Measurements from ENCODE around the gene INHBE. TPM values are rescaled to one million over a fixed set of nuclear protein-coding genes. Genes with fewer than 3 reads are reported as not detected.

INHBE gene
- total RNA-seq, 8 experiments from 2014 or later: 0.41 to 19.9 (median 2.6) TPM

DNA sequence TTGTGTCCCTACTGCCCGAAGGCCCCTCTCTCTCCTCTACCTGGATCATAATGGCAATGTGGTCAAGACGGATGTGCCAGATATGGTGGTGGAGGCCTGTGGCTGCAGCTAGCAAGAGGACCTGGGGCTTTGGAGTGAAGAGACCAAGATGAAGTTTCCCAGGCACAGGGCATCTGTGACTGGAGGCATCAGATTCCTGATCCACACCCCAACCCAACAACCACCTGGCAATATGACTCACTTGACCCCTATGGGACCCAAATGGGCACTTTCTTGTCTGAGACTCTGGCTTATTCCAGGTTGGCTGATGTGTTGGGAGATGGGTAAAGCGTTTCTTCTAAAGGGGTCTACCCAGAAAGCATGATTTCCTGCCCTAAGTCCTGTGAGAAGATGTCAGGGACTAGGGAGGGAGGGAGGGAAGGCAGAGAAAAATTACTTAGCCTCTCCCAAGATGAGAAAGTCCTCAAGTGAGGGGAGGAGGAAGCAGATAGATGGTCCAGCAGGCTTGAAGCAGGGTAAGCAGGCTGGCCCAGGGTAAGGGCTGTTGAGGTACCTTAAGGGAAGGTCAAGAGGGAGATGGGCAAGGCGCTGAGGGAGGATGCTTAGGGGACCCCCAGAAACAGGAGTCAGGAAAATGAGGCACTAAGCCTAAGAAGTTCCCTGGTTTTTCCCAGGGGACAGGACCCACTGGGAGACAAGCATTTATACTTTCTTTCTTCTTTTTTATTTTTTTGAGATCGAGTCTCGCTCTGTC, 1.8 kb downstream of the INHBE start:
- in situ Hi-C loops (cut with MboI; ENCODE audit: low pct_unique_long_range_greater_than_20kb in 2 of 9, low sequenced_read_pairs in 9 of 9, unreplicated experiment in 9 of 9): loop anchor here in 2 of 9 experiments (10.0 to 25.0 kb wide), 2 partner anchors 142 to 220 kb away; partner anchors contain the start of gene SHMT2 (in 1 of the 2)
- peak overlapping the region; percentile 45 to 68 for H3K27ac ChIP-seq
- ATAC-seq (replicated peaks in 6 of 8): no peak

DNA sequence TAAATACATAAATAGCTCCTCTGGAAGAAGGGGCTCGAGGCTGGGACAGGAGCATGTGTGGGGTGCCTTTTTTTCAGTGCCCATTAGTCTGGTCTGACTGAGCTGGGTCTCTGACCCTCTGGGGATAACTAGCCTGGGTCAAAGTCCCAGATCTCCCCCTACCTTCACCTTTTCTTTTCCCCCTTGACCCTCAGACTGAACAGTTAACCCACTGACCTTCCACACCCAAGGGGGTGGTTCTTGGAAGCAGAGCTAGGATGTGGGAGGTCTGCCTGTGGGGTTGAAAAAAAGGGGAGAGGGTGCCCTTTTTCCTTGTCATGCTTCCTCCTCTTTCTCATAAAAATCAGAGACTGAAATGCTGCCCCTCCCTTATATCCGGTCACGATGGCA, 3.6 kb downstream of the INHBE start:
- no peak for ATAC-seq (replicated peaks in 6 of 8)
- Histone ChIP-seq H3K4me1 (replicated peaks in 1 of 2) (peaks cover 44 to 56% of the 10 kb centered on the region in 2 donors), H3K27ac (peak overlapping the region; percentile 45 to 68), H3K4me3 (peak overlapping the region; percentile 45 to 59 (median 51))
- 0 to 100% (median 31%) methylated on average over 1 to 3 of the region's 3 CpGs; no CpG with 5 or more reads in 3 of the 10 experiments for WGBS, 10 experiments
- in situ Hi-C loops (cut with MboI; ENCODE audit: low pct_unique_long_range_greater_than_20kb in 2 of 9, low sequenced_read_pairs in 9 of 9, unreplicated experiment in 9 of 9): loop anchor here in 2 of 9 experiments (10.0 to 25.0 kb wide), 2 partner anchors 144 to 221 kb away; partner anchors contain the start of gene SHMT2 (in 1 of the 2)

More for the DNA sequence above, 1.8 kb downstream of the INHBE start:
- peak overlapping the region in 2 of 5 donors; percentile 51 to 56 for H3K4me3 ChIP-seq
- H3K4me1 ChIP-seq (replicated peaks in 1 of 2): peaks cover 55 to 62% of the 10 kb centered on the region in 2 donors
- WGBS, 10 experiments: 80 to 100% (median 100%) methylated on average over 1 to 2 of the region's 6 CpGs; no CpG with 5 or more reads in 5 of the 10 experiments

DNA sequence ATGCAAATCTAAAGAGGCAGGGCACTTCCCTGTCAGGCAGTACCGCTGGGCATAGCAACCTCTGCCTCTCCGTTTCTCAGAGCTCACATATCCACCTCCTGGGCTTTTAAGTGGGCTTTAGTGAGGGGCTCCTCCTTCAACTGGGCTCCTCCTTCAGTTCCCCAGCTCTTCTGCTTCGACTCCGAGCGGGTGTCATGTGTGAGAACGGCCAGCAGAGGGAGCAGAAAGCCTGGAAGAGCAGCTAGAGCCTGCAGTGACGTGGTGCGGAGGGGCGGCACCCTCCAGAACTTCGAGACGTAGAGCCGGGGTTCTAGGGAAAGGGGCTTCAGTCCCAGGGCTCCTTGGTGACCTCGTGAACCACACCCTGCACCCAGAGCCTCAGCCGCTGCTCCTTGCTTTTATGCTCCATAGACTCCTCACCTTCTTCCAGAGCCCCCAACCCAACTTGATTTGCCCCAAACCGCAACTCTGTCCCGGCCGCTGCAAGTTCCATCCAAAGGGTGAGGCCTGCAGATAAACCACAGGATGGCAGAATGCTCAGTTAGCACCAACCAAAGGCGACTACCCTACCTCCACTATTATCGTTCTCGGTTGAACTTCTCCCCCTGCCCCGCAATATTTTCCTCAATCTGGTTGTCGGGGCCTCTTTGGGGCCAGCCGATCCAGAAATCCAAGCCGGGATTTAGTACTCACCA, 4.1 kb downstream of the INHBE start:
- H3K4me3 ChIP-seq: peak overlapping the region; percentile 45 to 59 (median 51)
- peak overlapping the region; percentile 45 to 68 for H3K27ac ChIP-seq
- H3K4me1 ChIP-seq (replicated peaks in 1 of 2): peaks cover 42 to 55% of the 10 kb centered on the region in 2 donors
- ATAC-seq (replicated peaks in 6 of 8): peak; percentile 41 to 78 (median 58)
- in situ Hi-C loops (cut with MboI; ENCODE audit: low pct_unique_long_range_greater_than_20kb in 2 of 9, low sequenced_read_pairs in 9 of 9, unreplicated experiment in 9 of 9): loop anchor here in 2 of 9 experiments (10.0 to 25.0 kb wide), 2 partner anchors 144 to 222 kb away; partner anchors contain the start of gene SHMT2 (in 1 of the 2)
- 0% methylated on average over 1 to 12 of the region's 24 CpGs; no CpG with 5 or more reads in 3 of the 10 experiments for WGBS, 10 experiments

DNA sequence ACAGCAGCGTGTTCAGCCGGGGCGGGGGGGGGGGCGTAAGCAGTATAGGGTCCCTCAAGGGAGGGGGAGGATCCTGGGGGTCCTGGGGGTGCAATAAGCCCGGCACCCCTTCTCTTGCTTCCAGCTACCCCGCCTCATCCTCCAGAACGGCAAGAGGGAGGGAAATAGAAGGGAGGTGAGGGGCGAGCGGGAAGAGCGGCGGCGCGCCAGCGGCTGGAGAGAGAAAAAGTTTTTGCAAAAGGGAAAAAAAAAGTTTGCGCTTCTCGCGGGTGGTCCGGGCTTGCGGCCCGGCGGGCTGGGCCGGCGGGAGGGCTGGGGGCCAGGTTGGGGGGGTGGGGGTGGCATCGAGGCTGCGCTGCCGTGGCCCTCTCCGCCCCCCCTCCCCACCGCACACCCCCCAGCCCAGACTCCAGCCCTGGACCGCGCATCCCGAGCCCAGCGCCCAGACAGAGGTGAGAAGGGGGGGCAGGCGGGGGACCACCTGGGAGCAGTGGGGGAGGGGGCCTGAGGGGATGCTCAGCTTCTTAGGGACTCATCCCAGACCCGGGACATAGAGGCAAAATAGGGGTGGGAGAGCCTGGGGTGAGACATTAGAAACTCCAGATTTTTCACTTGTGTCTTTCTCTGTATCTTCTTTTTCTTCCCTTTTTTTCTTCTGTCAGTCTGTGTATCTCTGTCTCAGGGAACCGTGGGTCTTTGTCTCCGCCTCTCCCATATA, 4.8 kb downstream of the INHBE start, which contains the start of gene GLI1:
Gene GLI1 (plus strand): TSS at position 36 of the 718 bp plus-strand sequence. CDS start 3,907 bp downstream, outside the sequence.
- peak within 1 kb of the TSS; percentile 45 to 71 for H3K27ac ChIP-seq
- WGBS, 10 experiments: 0% methylated on average over 2 to 3 of the region's 36 CpGs; no CpG with 5 or more reads in 8 of the 10 experiments
- H3K4me1 ChIP-seq (replicated peaks in 1 of 2): peaks cover 35 to 48% of the 10 kb centered on the region in 2 donors
- peak within 1 kb of the TSS; percentile 45 to 59 (median 51) for H3K4me3 ChIP-seq
- in situ Hi-C loops (cut with MboI; ENCODE audit: low pct_unique_long_range_greater_than_20kb in 2 of 9, low sequenced_read_pairs in 9 of 9, unreplicated experiment in 9 of 9): loop anchor here in 2 of 9 experiments (10.0 to 25.0 kb wide), 2 partner anchors 145 to 223 kb away; partner anchors contain the start of gene SHMT2 (in 1 of the 2)
- ATAC-seq (replicated peaks in 6 of 8): peak in 3 of 8 experiments; percentile 9 to 13 (median 11)

DNA sequence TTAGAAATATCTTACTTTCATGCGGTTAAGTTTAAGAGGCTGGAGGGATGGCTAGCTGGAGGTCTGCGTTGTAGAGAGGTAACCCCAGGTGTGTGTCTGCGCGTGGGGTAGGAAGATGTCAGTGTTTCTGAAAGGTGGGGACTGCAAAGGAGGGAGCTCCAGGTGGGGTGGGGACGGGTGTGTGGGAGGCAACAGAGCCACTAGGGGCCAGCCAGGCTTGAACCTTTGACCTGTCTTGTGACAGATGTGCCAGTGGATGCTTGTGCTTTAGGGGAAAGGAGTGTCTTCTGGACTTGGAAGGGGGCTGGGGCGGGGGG, 5.3 kb downstream of the INHBE start:
- in situ Hi-C loops (cut with MboI; ENCODE audit: low pct_unique_long_range_greater_than_20kb in 2 of 9, low sequenced_read_pairs in 9 of 9, unreplicated experiment in 9 of 9): loop anchor here in 1 of 9 experiments (25.0 kb wide), 1 partner anchor 223 kb away; the partner anchor contains the start of gene SHMT2

DNA sequence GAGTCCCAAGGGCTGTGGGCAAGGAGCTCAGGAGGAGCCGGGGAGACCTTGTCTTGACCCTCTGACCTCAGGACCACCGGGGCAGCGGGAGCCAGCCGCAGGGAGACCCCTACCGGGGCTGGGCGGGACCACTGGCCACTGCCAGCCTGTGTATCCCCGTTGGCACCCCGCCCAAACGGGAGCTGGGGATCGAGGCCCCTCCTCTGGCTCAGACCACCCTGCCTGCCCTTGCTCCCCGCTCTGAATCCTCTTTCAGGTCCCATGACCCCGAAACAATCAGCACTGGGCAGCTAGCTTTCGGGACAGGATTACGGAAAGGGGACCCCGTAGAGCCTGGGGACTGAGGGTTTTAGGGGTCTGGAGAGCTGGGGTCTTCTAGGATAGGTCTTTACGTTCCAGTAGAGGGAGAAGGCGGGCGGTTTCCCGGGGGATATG, 5.8 kb downstream of the INHBE start:
- Histone ChIP-seq H3K4me1 (replicated peaks in 1 of 2) (peaks cover 25 to 38% of the 10 kb centered on the region in 2 donors), H3K4me3 (peak overlapping the region; percentile 32 to 59 (median 51)), H3K27ac (peak overlapping the region in 1 of 2 donors; percentile 71)
- in situ Hi-C loops (cut with MboI; ENCODE audit: low pct_unique_long_range_greater_than_20kb in 2 of 9, low sequenced_read_pairs in 9 of 9, unreplicated experiment in 9 of 9): loop anchor here in 1 of 9 experiments (25.0 kb wide), 1 partner anchor 224 kb away; the partner anchor contains the start of gene SHMT2
- 0 to 15% (median 2%) methylated on average over 1 to 5 of the region's 19 CpGs; no CpG with 5 or more reads in 6 of the 10 experiments for WGBS, 10 experiments
- ATAC-seq (replicated peaks in 6 of 8): peak in 4 of 8 experiments; percentile 1 to 9 (median 6)

More for the DNA sequence above, 5.3 kb downstream of the INHBE start:
- peak overlapping the region in 1 of 2 donors; percentile 71 for H3K27ac ChIP-seq
- H3K4me3 ChIP-seq: peak overlapping the region; percentile 45 to 59 (median 51)
- WGBS, 10 experiments: 0% methylated on average over 1 to 3 of the region's 6 CpGs; no CpG with 5 or more reads in 6 of the 10 experiments
- ATAC-seq (replicated peaks in 6 of 8): no peak
- peaks cover 30 to 43% of the 10 kb centered on the region in 2 donors for H3K4me1 ChIP-seq (replicated peaks in 1 of 2)

DNA sequence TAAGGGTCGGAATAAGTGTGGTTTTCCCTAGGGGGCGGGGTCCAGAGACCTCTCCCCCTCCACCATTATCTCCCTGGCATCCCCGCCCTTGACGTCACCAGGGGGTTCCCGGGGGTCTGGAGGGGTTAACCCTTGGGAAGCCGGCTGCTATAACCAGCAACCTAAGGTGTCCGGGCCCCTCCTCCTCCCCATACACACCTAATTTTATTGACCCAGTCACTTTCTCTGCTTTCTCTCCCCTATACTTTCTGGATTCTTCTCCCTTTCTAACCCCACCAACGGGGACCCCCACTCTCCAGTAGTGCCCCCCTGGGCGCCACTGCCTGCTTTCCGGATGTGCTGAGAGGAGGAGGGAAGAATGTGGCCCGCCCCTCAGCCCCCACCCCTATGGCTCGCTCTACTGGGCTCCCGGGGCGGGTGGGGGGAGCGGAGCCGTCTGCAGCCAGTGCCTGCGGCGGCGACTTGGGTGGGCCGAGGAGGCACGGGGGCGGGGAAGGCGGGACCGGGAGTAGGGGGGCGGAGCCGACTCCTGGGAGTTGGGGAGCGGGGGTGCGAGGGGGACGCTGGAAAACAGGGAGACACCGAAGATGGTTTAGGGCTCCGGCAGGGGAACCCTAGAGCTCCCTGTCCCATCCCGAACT, 6.3 kb downstream of the INHBE start:
- peak overlapping the region; percentile 32 to 59 (median 51) for H3K4me3 ChIP-seq
- ATAC-seq (replicated peaks in 6 of 8): peak; percentile 1 to 28 (median 12)
- peak overlapping the region in 1 of 2 donors; percentile 71 for H3K27ac ChIP-seq
- 0% methylated on average over 1 to 2 of the region's 32 CpGs; no CpG with 5 or more reads in 7 of the 10 experiments for WGBS, 10 experiments
- in situ Hi-C loops (cut with MboI; ENCODE audit: low pct_unique_long_range_greater_than_20kb in 2 of 9, low sequenced_read_pairs in 9 of 9, unreplicated experiment in 9 of 9): loop anchor here in 1 of 9 experiments (25.0 kb wide), 1 partner anchor 224 kb away; the partner anchor contains the start of gene SHMT2
- peaks cover 23 to 33% of the 10 kb centered on the region in 2 donors for H3K4me1 ChIP-seq (replicated peaks in 1 of 2)

DNA sequence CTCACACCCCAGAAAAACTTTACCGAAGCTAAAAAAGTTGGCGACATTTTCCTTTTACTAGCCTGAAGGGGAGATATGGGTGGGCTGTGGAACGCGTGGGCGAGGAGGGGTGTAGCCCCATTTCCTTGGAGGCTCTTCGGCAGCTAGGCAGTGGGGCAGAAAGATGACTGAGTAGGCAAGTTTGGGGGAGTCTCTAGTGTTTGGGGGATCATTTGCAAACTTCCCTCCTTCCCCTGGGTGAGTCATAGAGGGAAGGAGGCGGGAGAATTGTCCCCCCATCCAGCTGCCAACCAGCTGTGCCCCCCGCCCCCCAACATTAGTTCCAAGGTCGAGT, 6.8 kb downstream of the INHBE start:
- H3K4me3 ChIP-seq: peak overlapping the region; percentile 32 to 59 (median 51)
- ATAC-seq (replicated peaks in 6 of 8): peak in 4 of 8 experiments; percentile 1 to 5 (median 2)
- 0% methylated on average over 4 of the region's 9 CpGs; no CpG with 5 or more reads in 9 of the 10 experiments for WGBS, 10 experiments
- peaks cover 23 to 29% of the 10 kb centered on the region in 2 donors for H3K4me1 ChIP-seq (replicated peaks in 1 of 2)
- peak overlapping the region in 1 of 2 donors; percentile 71 for H3K27ac ChIP-seq
- in situ Hi-C loops (cut with MboI; ENCODE audit: low pct_unique_long_range_greater_than_20kb in 2 of 9, low sequenced_read_pairs in 9 of 9, unreplicated experiment in 9 of 9): loop anchor here in 1 of 9 experiments (25.0 kb wide), 1 partner anchor 225 kb away; the partner anchor contains the start of gene SHMT2

DNA sequence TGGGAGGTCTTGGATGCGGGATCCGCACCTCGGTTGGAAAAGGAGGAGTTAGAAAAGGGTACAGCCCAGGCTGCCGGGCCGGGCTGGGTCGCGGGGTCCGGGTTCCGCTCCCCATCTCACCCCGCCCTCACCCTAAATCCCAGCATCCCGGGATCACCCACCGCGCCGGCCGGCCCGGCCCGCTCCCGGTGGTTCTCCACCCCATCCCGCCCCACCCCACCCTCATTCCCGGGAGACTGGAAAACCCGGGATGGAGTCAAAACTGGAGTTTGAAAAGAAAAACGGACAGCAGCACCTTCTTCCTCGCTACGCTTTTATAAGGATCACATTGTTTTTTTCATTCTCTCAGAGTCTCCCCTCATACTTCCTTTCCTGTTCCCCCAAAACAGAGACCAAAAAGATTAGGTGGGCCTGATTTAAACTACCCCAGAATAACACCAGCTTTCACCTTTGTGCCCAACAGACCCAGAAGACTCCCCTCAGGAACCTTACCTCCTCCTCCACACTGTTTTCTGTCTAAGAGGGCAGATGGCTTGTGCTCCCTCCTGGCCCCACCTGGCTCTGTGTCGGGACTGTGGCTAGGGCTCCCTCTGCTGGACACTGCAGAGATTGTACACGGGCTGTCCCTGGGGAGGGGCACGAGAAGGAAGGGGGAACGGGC, 7.3 kb downstream of the INHBE start:
- ATAC-seq (replicated peaks in 6 of 8): peak; percentile 53 to 70 (median 66)
- in situ Hi-C loops (cut with MboI; ENCODE audit: low pct_unique_long_range_greater_than_20kb in 2 of 9, low sequenced_read_pairs in 9 of 9, unreplicated experiment in 9 of 9): loop anchor here in 1 of 9 experiments (25.0 kb wide), 1 partner anchor 225 kb away; the partner anchor contains the start of gene SHMT2
- Histone ChIP-seq H3K27ac (peak overlapping the region in 1 of 2 donors; percentile 71), H3K4me1 (replicated peaks in 1 of 2) (peaks cover 23 to 26% of the 10 kb centered on the region in 2 donors), H3K4me3 (peak overlapping the region; percentile 32 to 59 (median 51))
- 0% methylated on average over 1 to 6 of the region's 28 CpGs; no CpG with 5 or more reads in 7 of the 10 experiments for WGBS, 10 experiments

DNA sequence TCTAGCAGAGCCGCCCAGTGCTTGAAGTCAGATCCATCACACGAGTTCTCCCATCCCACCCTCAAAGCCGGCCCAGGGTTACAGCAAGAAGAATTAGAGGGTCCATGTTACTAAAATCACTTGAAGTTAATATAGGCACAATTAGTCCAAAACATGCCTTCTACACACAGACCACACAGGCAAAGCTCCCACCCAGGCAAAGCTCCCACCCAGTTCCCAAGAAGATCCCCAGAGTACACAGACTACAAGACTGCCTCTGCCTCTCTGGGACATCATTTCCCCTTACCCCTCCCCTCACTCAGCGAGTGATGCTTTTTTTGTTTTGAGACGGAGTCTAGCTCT, 7.8 kb downstream of the INHBE start:
- ATAC-seq (replicated peaks in 6 of 8): no peak
- Histone ChIP-seq H3K4me3 (peak overlapping the region in 1 of 5 donors; percentile 56), H3K4me1 (replicated peaks in 1 of 2) (peaks cover 18 to 22% of the 10 kb centered on the region in 2 donors), H3K27ac (no peak overlapping the region)
- WGBS, 10 experiments: 0 to 63% (median 33%) methylated on average over 1 to 3 of the region's 5 CpGs; no CpG with 5 or more reads in 7 of the 10 experiments
- in situ Hi-C loops (cut with MboI; ENCODE audit: low pct_unique_long_range_greater_than_20kb in 2 of 9, low sequenced_read_pairs in 9 of 9, unreplicated experiment in 9 of 9): loop anchor here in 1 of 9 experiments (25.0 kb wide), 1 partner anchor 226 kb away; the partner anchor contains the start of gene SHMT2

DNA sequence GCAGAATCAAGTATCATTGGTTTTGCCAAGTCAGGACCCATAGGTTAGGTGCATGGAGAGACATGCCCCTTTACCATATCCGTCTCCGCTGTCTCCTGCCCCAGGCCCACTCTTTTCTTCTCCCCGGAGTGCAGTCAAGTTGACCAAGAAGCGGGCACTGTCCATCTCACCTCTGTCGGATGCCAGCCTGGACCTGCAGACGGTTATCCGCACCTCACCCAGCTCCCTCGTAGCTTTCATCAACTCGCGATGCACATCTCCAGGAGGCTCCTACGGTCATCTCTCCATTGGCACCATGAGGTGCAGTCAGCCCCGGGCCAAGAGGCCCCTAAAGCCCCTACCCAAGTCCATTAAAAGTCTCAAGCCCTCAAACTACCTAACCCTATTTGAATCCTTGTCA, 9.5 kb downstream of the INHBE start:
- Histone ChIP-seq H3K27ac (no peak overlapping the region), H3K4me3 (no peak overlapping the region), H3K4me1 (replicated peaks in 1 of 2) (peaks cover 8 to 11% of the 10 kb centered on the region in 2 donors)
- no peak for ATAC-seq (replicated peaks in 6 of 8)
- WGBS, 10 experiments: 53 to 100% (median 97%) methylated on average over 2 to 10 of the region's 12 CpGs; no CpG with 5 or more reads in 3 of the 10 experiments
- in situ Hi-C loops (cut with MboI; ENCODE audit: low pct_unique_long_range_greater_than_20kb in 2 of 9, low sequenced_read_pairs in 9 of 9, unreplicated experiment in 9 of 9): loop anchor here in 1 of 9 experiments (25.0 kb wide), 1 partner anchor 227 kb away; the partner anchor contains the start of gene SHMT2
